SK-N-SH treated with all-trans-retinoic acid at 6 μM for 48 hours (cell line): Measurements from ENCODE around the gene RABGAP1L.

Experiments
- ATAC-seq: fragments of 200-7000 bp; cut with Tn5 transposase; 3 replicates; pipeline ENCODE4 v1.9.1; 2020; ENCODE audit warnings: mild to moderate bottlenecking, moderate library complexity
- ARNTL ChIP-seq: fragments of 450-650 bp; formaldehyde crosslinking; IDR thresholded peaks from 2 replicates; pipeline ENCODE4 v1.5.0; 2020; ENCODE audit warnings: low read depth, mild to moderate bottlenecking, moderate library complexity, borderline replicate concordance
- BACH2 ChIP-seq: fragments of 250-450 bp; sonication (Bioruptor Pico); IDR thresholded peaks from 2 replicates; pipeline ENCODE4 v1.9.0; 2021; ENCODE audit warnings: mild to moderate bottlenecking, borderline replicate concordance
- CREB5 ChIP-seq: fragments of 250-450 bp; sonication (Bioruptor Pico); IDR thresholded peaks from 2 replicates; pipeline ENCODE4 v1.5.1; 2020; ENCODE audit warnings: low read depth, mild to moderate bottlenecking, moderate library complexity
- CSRNP3 ChIP-seq: fragments of 250-450 bp; sonication (Bioruptor Pico); IDR thresholded peaks from 2 replicates; pipeline ENCODE4 v1.5.1; 2021; ENCODE audit warnings: mild to moderate bottlenecking, moderate library complexity
- ESRRG ChIP-seq: fragments of 250-450 bp; sonication (Bioruptor Pico); IDR thresholded peaks from 2 replicates; pipeline ENCODE4 v1.6.1; 2021; ENCODE audit warnings: mild to moderate bottlenecking
- GLIS3 ChIP-seq: fragments of 250-450 bp; sonication (Bioruptor Pico); IDR thresholded peaks from 2 replicates; pipeline ENCODE4 v1.5.0; 2020; ENCODE audit warnings: mild to moderate bottlenecking, moderate library complexity
- ISL1 ChIP-seq: fragments of 250-450 bp; sonication (Bioruptor Pico); IDR thresholded peaks from 2 replicates; pipeline ENCODE4 v2.1.2; 2022; ENCODE audit warnings: mild to moderate bottlenecking, moderate library complexity
- OSR1 ChIP-seq: fragments of 250-450 bp; sonication (Bioruptor Pico); IDR thresholded peaks from 2 replicates; pipeline ENCODE4 v1.8.0; 2022; ENCODE audit warnings: moderate library complexity, mild to moderate bottlenecking, inconsistent platforms
- PATZ1 ChIP-seq: fragments of 250-450 bp; sonication (Bioruptor Pico); IDR thresholded peaks from 2 replicates; pipeline ENCODE4 v1.8.0; 2020; ENCODE audit warnings: mild to moderate bottlenecking, moderate library complexity, borderline replicate concordance
- POU6F1 ChIP-seq: fragments of 250-450 bp; sonication (Bioruptor Pico); IDR thresholded peaks from 2 replicates; pipeline ENCODE4 v1.8.0; 2021; ENCODE audit warnings: low read depth, mild to moderate bottlenecking, moderate library complexity, borderline replicate concordance
- PPARA ChIP-seq: fragments of 250-450 bp; sonication (Bioruptor Pico); IDR thresholded peaks from 2 replicates; pipeline ENCODE4 v1.5.0; 2020; ENCODE audit warnings: mild to moderate bottlenecking, borderline replicate concordance
- RARB ChIP-seq: fragments of 250-450 bp; sonication (Bioruptor Pico); IDR thresholded peaks from 2 replicates; pipeline ENCODE4 v1.8.0; 2021; ENCODE audit warnings: mild to moderate bottlenecking, moderate library complexity
- SNAI2 ChIP-seq: fragments of 250-450 bp; sonication (Bioruptor Pico); IDR thresholded peaks from 2 replicates; pipeline ENCODE4 v1.5.0; 2020; ENCODE audit warnings: mild to moderate bottlenecking, moderate library complexity
- TCF4 ChIP-seq: fragments of 250-450 bp; sonication (Bioruptor Pico); IDR thresholded peaks from 2 replicates; pipeline ENCODE4 v1.8.0; 2021; ENCODE audit warnings: mild to moderate bottlenecking, moderate library complexity, borderline replicate concordance
- TOX ChIP-seq: fragments of 250-450 bp; sonication (Bioruptor Pico); IDR thresholded peaks from 2 replicates; pipeline ENCODE4 v1.8.0; 2021; ENCODE audit warnings: mild to moderate bottlenecking, moderate library complexity, borderline replicate concordance
- TSHZ2 ChIP-seq: fragments of 250-450 bp; sonication (Bioruptor Pico); IDR thresholded peaks from 2 replicates; pipeline ENCODE4 v1.5.0; 2020; ENCODE audit warnings: mild to moderate bottlenecking, moderate library complexity
- ZC3H10 ChIP-seq: fragments of 250-450 bp; sonication (Bioruptor Pico); IDR thresholded peaks from 2 replicates; pipeline ENCODE4 v1.5.1; 2021; ENCODE audit warnings: mild to moderate bottlenecking, moderate library complexity
- ZFP3 ChIP-seq: fragments of 250-450 bp; sonication (Bioruptor Pico); IDR thresholded peaks from 2 replicates; pipeline ENCODE4 v1.5.0; 2020; ENCODE audit warnings: mild to moderate bottlenecking, moderate library complexity
- ZFP30 ChIP-seq: fragments of 450-650 bp; formaldehyde crosslinking; IDR thresholded peaks from 2 replicates; pipeline ENCODE4 v1.5.0; 2022; ENCODE audit warnings: mild to moderate bottlenecking, moderate library complexity
- ZNF70 ChIP-seq: fragments of 450-650 bp; formaldehyde crosslinking; IDR thresholded peaks from 2 replicates; pipeline ENCODE4 v1.5.0; 2020; ENCODE audit warnings: mild to moderate bottlenecking, moderate library complexity

Gene RABGAP1L

GRCh38 chr1:174425121-174425520 is 265.8 kb downstream of the RABGAP1L start:
- no peak for TF ChIP-seq CSRNP3 (CRISPR knock-in tag)
- no peak for TF ChIP-seq BACH2 (CRISPR knock-in tag)
- no peak for TF ChIP-seq TSHZ2 (CRISPR knock-in tag)
- TF ChIP-seq ARNTL (CRISPR knock-in tag), result no peak
- TF ChIP-seq TOX (CRISPR knock-in tag), result no peak
- no peak for TF ChIP-seq ZFP3 (CRISPR knock-in tag)
- no peak for TF ChIP-seq TCF4 (CRISPR knock-in tag)
- no peak for TF ChIP-seq PPARA (CRISPR knock-in tag)
- TF ChIP-seq ISL1 (CRISPR knock-in tag), result no peak
- TF ChIP-seq GLIS3 (CRISPR knock-in tag), result no peak
- TF ChIP-seq ZNF70 (CRISPR knock-in tag), result no peak
- TF ChIP-seq OSR1, result no peak
- no peak for TF ChIP-seq RARB (CRISPR knock-in tag)
- TF ChIP-seq ZFP30 (CRISPR knock-in tag), result no peak
- no peak for TF ChIP-seq ZC3H10
- ATAC-seq, result no peak

GRCh38 chr1:174426153-174426552 is 266.8 kb downstream of the RABGAP1L start:
- TF ChIP-seq OSR1 (no peak), ZC3H10 (no peak), PATZ1 (CRISPR knock-in tag) (no peak), RARB (CRISPR knock-in tag) (no peak), TCF4 (CRISPR knock-in tag) (no peak), BACH2 (CRISPR knock-in tag) (no peak), ARNTL (CRISPR knock-in tag) (no peak)
- ATAC-seq, result no peak

GRCh38 chr1:174428033-174428432 is 268.7 kb downstream of the RABGAP1L start:
- TF ChIP-seq SNAI2 (CRISPR knock-in tag) (no peak), ZNF70 (CRISPR knock-in tag) (no peak), ESRRG (CRISPR knock-in tag) (no peak), TCF4 (CRISPR knock-in tag) (no peak), POU6F1 (CRISPR knock-in tag) (no peak), OSR1 (no peak), CREB5 (CRISPR knock-in tag) (no peak), ZFP3 (CRISPR knock-in tag) (no peak)
- TF ChIP-seq, all 23 proteins: peak for 0
- ATAC-seq, result no peak
